Gastrocnemius medialis (tissue), 4 donors: ENCODE data around the gene TTLL5. TPM values are rescaled to one million over a fixed set of nuclear protein-coding genes. Genes with fewer than 3 reads are reported as not detected.

Source experiments
- ATAC-seq, 2 donors: fragments of 150-250 bp; one replicate each; pipeline ENCODE4 v1.9.1; 2016
- DNase-seq, 2 donors: peaks; one replicate each; pipeline ENCODE4 v3.0.0-alpha.2; 2019
- H3K27ac ChIP-seq, 4 donors: fragments of 200-600 bp; sonication (generic); 1 replicate in 1 of 4; 2 replicates in 3 of 4; pipeline ENCODE4 v1.5.1; 2016 to 2018; ENCODE audit warnings: mild to moderate bottlenecking in 2 of 4, moderate library complexity in 1 of 4
- H3K27me3 ChIP-seq, 3 donors: fragments of 200-600 bp; sonication (generic) in 2 of 3; 1 replicate in 1 of 3; 2 replicates in 2 of 3; pipeline versions ENCODE4 v1.5.1 to v1.6.0; 2016 to 2019; ENCODE audit warnings: mild to moderate bottlenecking in 1 of 3, moderate library complexity in 1 of 3
- H3K36me3 ChIP-seq, 2 donors: fragments of 200-600 bp; sonication (generic) in 1 of 2; one replicate each; pipeline ENCODE4 v1.5.1; 2017 to 2018
- H3K4me1 ChIP-seq, 2 donors: fragments of 200-600 bp; sonication (generic) in 1 of 2; one replicate each; pipeline ENCODE4 v1.5.1; 2016 to 2017; ENCODE audit warnings: mild to moderate bottlenecking in 2 of 2
- H3K4me3 ChIP-seq, 4 donors: fragments of 200-600 bp; sonication (generic) in 3 of 4; 1 replicate in 1 of 4; 2 replicates in 3 of 4; pipeline ENCODE4 v1.5.1; 2016 to 2019; ENCODE audit warnings: mild to moderate bottlenecking in 2 of 4
- H3K9me3 ChIP-seq, 3 donors: fragments of 200-600 bp; sonication (generic) in 2 of 3; 1 replicate in 1 of 3; 2 replicates in 2 of 3; pipeline ENCODE4 v1.5.1; 2016 to 2019
- CTCF ChIP-seq, 5 experiments: fragments of 450-650 bp in 3 of 5; fragments of 200-600 bp in 2 of 5; sonication (generic) in 2 of 5; IDR thresholded peaks in 4 of 5; conservative IDR thresholded peaks in 1 of 5; 1 replicate in 4 of 5; 2 replicates in 1 of 5; pipeline ENCODE4 v1.5.1; 2016 to 2019; ENCODE audit warnings: antibody characterized with exemption in 5 of 5, mild to moderate bottlenecking in 3 of 5, moderate library complexity in 3 of 5
- POLR2A ChIP-seq, 2 donors: fragments of 450-650 bp; IDR thresholded peaks; one replicate each; pipeline ENCODE4 v1.6.1; 2017; ENCODE audit warnings: antibody characterized with exemption in 2 of 2, mild to moderate bottlenecking in 2 of 2, moderate library complexity in 2 of 2
- in situ Hi-C, 4 donors: fragments of 200-750 bp; cut with MboI; loops; one replicate each; pipeline versions ENCODE4 v1.15.0 to v1.8.0; 2017; ENCODE audit warnings: low sequenced_read_pairs in 4 of 4
- intact Hi-C: fragments of 100-400 bp; cut with DNase I; formaldehyde crosslinking; loops from one replicate; pipeline ENCODE4 v1.15.1; 2023; ENCODE audit warnings: low total_unique reads
- total RNA-seq, 4 donors: library from RNA; depleted of rRNA; stranded (reverse); fragments of >200 nt; gene quantifications; one replicate each; pipeline versions ENCODE4 v1.1.0 to v1.2.3, GENCODE V29; 2016

The TTLL5 gene
- total RNA-seq, 4 donors from 2014 or later: 9.1 to 36.0 (median 16.4) TPM

DNA sequence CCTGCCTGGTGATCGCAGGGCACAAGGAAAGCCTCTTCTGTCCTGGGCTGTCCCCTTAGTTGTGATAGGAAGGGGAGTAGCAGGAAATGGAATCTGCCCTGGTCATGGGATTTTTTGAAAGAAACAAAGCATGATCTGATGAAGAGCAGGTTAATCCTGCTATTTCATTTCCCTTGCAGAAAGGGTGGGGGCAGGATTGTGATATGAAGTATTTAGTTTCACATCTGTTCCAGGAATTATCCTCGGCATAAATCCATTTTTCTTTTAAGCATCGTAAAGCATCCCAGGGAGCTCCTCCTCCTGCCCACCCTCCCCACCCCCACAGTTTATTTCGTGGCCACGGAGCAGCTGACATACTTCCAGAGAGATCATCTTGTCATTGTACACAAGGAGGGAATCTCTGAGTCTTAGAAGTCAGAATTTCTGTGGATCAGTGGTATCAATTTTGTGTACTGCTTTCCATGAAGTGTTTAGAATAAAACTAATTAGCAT, 267.7 kb downstream of the TTLL5 start:
- intact Hi-C loops: no loop called here
- in situ Hi-C loops: no loop called here
- Histone ChIP-seq H3K36me3 (no peaks in the 10 kb centered on the region), H3K27me3 (no peaks in the 10 kb centered on the region), H3K4me1 (peaks cover 21 to 24% of the 10 kb centered on the region in 2 donors), H3K9me3 (no peaks in the 10 kb centered on the region), H3K4me3 (no peak overlapping the region), H3K27ac (peak overlapping the region; percentile 65 to 79 (median 72))
- ATAC-seq (peak; percentile 44 to 61), DNase-seq (no peak)
- no peak for TF ChIP-seq CTCF (IDR thresholded peaks at IDR 0.05 in 4 of 5, conservative IDR thresholded peaks at IDR 0.05 in 1 of 5)
- no peak for TF ChIP-seq POLR2A (IDR thresholded peaks at IDR 0.05)

DNA sequence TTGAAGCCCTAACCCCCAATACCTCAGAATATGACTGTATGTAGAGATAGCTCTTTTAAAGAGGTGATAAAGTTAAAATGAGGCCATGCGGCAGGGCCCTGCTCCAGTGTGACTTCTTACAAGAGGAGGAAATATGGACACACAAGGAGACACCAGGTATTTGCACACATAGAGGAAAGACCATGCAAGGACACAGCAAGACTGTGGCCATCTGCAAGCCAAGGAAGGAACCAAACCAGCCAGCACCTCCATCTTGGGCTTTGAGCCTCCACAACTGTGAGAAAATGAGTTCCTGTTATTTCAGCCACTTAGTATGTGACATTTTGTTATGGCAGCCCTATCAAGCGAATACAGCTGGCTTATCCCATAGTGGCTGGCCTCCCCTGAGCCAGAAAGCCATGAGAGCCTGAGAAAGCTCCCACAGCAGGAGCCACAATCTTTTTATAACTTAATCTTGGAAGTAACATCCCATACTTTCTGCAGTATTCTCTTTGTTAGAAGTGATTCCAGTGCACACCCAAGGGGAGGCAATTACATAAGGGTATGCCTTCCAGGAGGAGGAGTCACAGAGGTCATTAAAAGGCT, 272.8 kb downstream of the TTLL5 start:
- H3K4me1 ChIP-seq: peaks cover 20 to 39% of the 10 kb centered on the region in 2 donors
- DNase-seq: no peak
- in situ Hi-C loops (no loop called here), intact Hi-C loops (loop anchor here (5.0 kb wide), 1 partner anchor 153 kb away; no protein-coding TSS in a partner anchor)
- no peaks in the 10 kb centered on the region for H3K27me3 ChIP-seq
- no peak overlapping the region for H3K4me3 ChIP-seq
- ATAC-seq: no peak
- no peak for TF ChIP-seq POLR2A (IDR thresholded peaks at IDR 0.05)
- TF ChIP-seq CTCF (IDR thresholded peaks at IDR 0.05 in 4 of 5, conservative IDR thresholded peaks at IDR 0.05 in 1 of 5): no peak
- peak overlapping the region; percentile 82 to 86 (median 86) for H3K27ac ChIP-seq
- no peaks in the 10 kb centered on the region for H3K9me3 ChIP-seq
- no peaks in the 10 kb centered on the region for H3K36me3 ChIP-seq

GRCh38 chr14:75934998-75935628, 274.1 kb downstream of the TTLL5 start:
- in situ Hi-C loops: no loop called here

DNA sequence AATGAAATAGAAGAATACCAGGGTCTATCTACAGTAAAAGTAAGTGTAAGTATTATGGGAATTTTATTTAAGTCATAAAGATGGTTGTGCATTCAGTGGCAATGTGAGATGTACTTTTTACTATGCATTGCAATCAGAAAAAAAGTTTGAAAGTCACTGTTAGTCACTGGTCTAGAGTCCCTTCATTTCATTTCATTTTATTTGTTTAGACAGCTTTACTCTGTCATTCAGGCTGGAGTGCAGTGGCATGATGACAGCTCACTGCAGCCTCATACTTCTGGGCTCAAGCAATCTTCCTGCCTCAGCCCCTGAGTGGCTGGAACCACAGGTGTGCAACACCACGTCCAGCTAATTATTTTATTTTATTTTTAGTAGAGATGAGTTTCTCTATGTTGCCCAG, 278.2 kb downstream of the TTLL5 start:
- intact Hi-C loops: no loop called here
- peak overlapping the region in 2 of 4 donors; percentile 77 to 83 for H3K27ac ChIP-seq
- no peak overlapping the region for H3K4me3 ChIP-seq
- DNase-seq (no peak), ATAC-seq (no peak)
- no peaks in the 10 kb centered on the region for H3K27me3 ChIP-seq
- TF ChIP-seq CTCF (IDR thresholded peaks at IDR 0.05 in 4 of 5, conservative IDR thresholded peaks at IDR 0.05 in 1 of 5): no peak
- no peak for TF ChIP-seq POLR2A (IDR thresholded peaks at IDR 0.05)
- H3K4me1 ChIP-seq: peaks cover 19 to 36% of the 10 kb centered on the region in 2 donors
- in situ Hi-C loops: no loop called here
- no peaks in the 10 kb centered on the region for H3K9me3 ChIP-seq
- no peaks in the 10 kb centered on the region for H3K36me3 ChIP-seq

More at GRCh38 chr14:75934998-75935628, 274.1 kb downstream of the TTLL5 start:
- DNase-seq (no peak), ATAC-seq (peak; percentile 94 to 95)
- Histone ChIP-seq H3K9me3 (no peaks in the 10 kb centered on the region), H3K4me3 (no peak overlapping the region), H3K27me3 (no peaks in the 10 kb centered on the region), H3K36me3 (no peaks in the 10 kb centered on the region), H3K4me1 (peaks cover 14 to 35% of the 10 kb centered on the region in 2 donors), H3K27ac (peak overlapping the region; percentile 82 to 86 (median 86))
- intact Hi-C loops: loop anchor here (5.0 kb wide), 1 partner anchor 152 kb away; no protein-coding TSS in a partner anchor
- TF ChIP-seq POLR2A (IDR thresholded peaks at IDR 0.05) (peak in 1 of 2 donors; percentile 33), CTCF (IDR thresholded peaks at IDR 0.05 in 4 of 5, conservative IDR thresholded peaks at IDR 0.05 in 1 of 5) (no peak)
